Muscle of arm (tissue), 12 donors: ENCODE data around the gene TIMM44. TPM values are rescaled to one million over a fixed set of nuclear protein-coding genes. Genes with fewer than 3 reads are reported as not detected.
"Not testable (repeated sequence)": the region's sequence is repeated elsewhere in the genome, so short reads cannot be mapped to it uniquely, and the experiment has no call there.

Experiments
- DNase-seq: peaks from one replicate; pipeline ENCODE4 v3.0.0-alpha.2; 2013
- polyA plus RNA-seq, 12 donors: library from polyadenylated mRNA; unstranded; fragments of 120-200 nt; gene quantifications; one replicate each; pipeline ENCODE4 v1.2.1, GENCODE V29; 2013; ENCODE audit not compliant: insufficient read length in 12 of 12

TIMM44 gene
- polyA plus RNA-seq, 12 donors: 33.8 to 49.3 (median 42.3) TPM; not detected in 1

GRCh38 chr19:7978179-7978825, 34.8 kb upstream of the TIMM44 start:
- no peak for DNase-seq

- DNase-seq: no peak
Observed at GRCh38 chr19:7977723-7978040, 34.2 kb upstream of the TIMM44 start.

- no peak for DNase-seq
Observed at GRCh38 chr19:7977021-7977722, 33.7 kb upstream of the TIMM44 start.

GRCh38 chr19:7976461-7976860, 33.0 kb upstream of the TIMM44 start:
- DNase-seq: no peak

- DNase-seq: no peak
Observed at GRCh38 chr19:7975037-7975436, 31.6 kb upstream of the TIMM44 start.

GRCh38 chr19:7973883-7974282, 30.4 kb upstream of the TIMM44 start:
- no peak for DNase-seq

- DNase-seq: no peak
Observed at GRCh38 chr19:7971553-7972520, 28.4 kb upstream of the TIMM44 start.

- no peak for DNase-seq
Observed at GRCh38 chr19:7970716-7971448, 27.4 kb upstream of the TIMM44 start.

- no peak for DNase-seq
Observed at GRCh38 chr19:7969555-7969939, 26.1 kb upstream of the TIMM44 start.

GRCh38 chr19:7968796-7969554, 25.5 kb upstream of the TIMM44 start:
- DNase-seq: no peak

- no peak for DNase-seq
Observed at GRCh38 chr19:7968008-7968795, 24.7 kb upstream of the TIMM44 start.

GRCh38 chr19:7965921-7966665, 22.6 kb upstream of the TIMM44 start:
- no peak for DNase-seq

- DNase-seq: no peak
Observed at GRCh38 chr19:7965259-7965841, 21.9 kb upstream of the TIMM44 start.

GRCh38 chr19:7963566-7963965, 20.1 kb upstream of the TIMM44 start:
- no peak for DNase-seq

GRCh38 chr19:7962644-7963268, 19.3 kb upstream of the TIMM44 start:
- no peak for DNase-seq

- no peak for DNase-seq
Observed at GRCh38 chr19:7961920-7962626, 18.6 kb upstream of the TIMM44 start.

GRCh38 chr19:7961082-7961481, 17.6 kb upstream of the TIMM44 start:
- DNase-seq: not testable (repeated sequence)

- no peak for DNase-seq
Observed at GRCh38 chr19:7959211-7959610, 15.7 kb upstream of the TIMM44 start.
